HepG2 (cell line): ENCODE results near the gene SLC2A10. TPM values are rescaled to one million over a fixed set of nuclear protein-coding genes. Genes with fewer than 3 reads are reported as not detected.

ENCODE experiments used
- AHDC1 ChIP-seq: sonication (generic); formaldehyde crosslinking; IDR thresholded peaks from 2 replicates; pipeline ENCODE4 v1.5.1; 2020; ENCODE audit warnings: mild to moderate bottlenecking, missing genetic modification reagents, borderline replicate concordance
- ASH2L ChIP-seq: fragments of 300-600, 200-600 bp; sonication (generic); IDR thresholded peaks from 2 replicates; pipeline ENCODE4 v1.7.0; 2017; ENCODE audit warnings: low read depth, mild to moderate bottlenecking, moderate library complexity, mixed read lengths, low read length; ENCODE audit not compliant: insufficient read length
- ELF1 ChIP-seq: sonication (generic); formaldehyde crosslinking; IDR thresholded peaks from 2 replicates; pipeline ENCODE4 v1.4.0; 2020; ENCODE audit warnings: missing genetic modification reagents
- FIP1L1 ChIP-seq: fragments of 200-400 bp; formaldehyde crosslinking; IDR thresholded peaks from 2 replicates; pipeline ENCODE4 v1.6.1; 2018; ENCODE audit warnings: low read depth, mild to moderate bottlenecking, low read length, moderate library complexity, borderline replicate concordance; ENCODE audit not compliant: insufficient read depth
- GTF2F1 ChIP-seq: fragments of 150-350 bp; IDR thresholded peaks from 2 replicates; pipeline ENCODE4 v1.6.1; 2014; ENCODE audit warnings: low read length
- JUND ChIP-seq: sonication (generic); formaldehyde crosslinking; IDR thresholded peaks from 2 replicates; pipeline ENCODE4 v1.8.0; 2022; ENCODE audit warnings: mild to moderate bottlenecking, missing genetic modification reagents
- MLX ChIP-seq: IDR thresholded peaks from 2 replicates; pipeline ENCODE4 v1.6.1; 2016
- NFATC3 ChIP-seq: sonication (generic); formaldehyde crosslinking; IDR thresholded peaks from 2 replicates; pipeline ENCODE4 v1.5.1; 2020; ENCODE audit warnings: mild to moderate bottlenecking, missing genetic modification reagents
- NFE2L1 ChIP-seq: sonication (generic); formaldehyde crosslinking; IDR thresholded peaks from 2 replicates; pipeline ENCODE4 v1.4.0; 2020; ENCODE audit warnings: missing genetic modification reagents, mild to moderate bottlenecking, borderline replicate concordance
- POLR2A ChIP-seq, 2 experiments: IDR thresholded peaks; 2 replicates each; pipeline ENCODE4 v1.6.1; 2011; ENCODE audit warnings: low read depth in 2 of 2, low read length in 2 of 2, mild to moderate bottlenecking in 1 of 2, moderate library complexity in 1 of 2; ENCODE audit not compliant: insufficient read depth in 1 of 2
- RBAK ChIP-seq: sonication (generic); formaldehyde crosslinking; IDR thresholded peaks from 2 replicates; pipeline ENCODE4 v1.5.1; 2020; ENCODE audit warnings: mild to moderate bottlenecking, missing genetic modification reagents
- SNAPC4 ChIP-seq: sonication (generic); formaldehyde crosslinking; IDR thresholded peaks from 2 replicates; pipeline ENCODE4 v1.4.0; 2020; ENCODE audit warnings: mild to moderate bottlenecking, missing genetic modification reagents
- THAP11 ChIP-seq: IDR thresholded peaks from 2 replicates; pipeline ENCODE4 v1.6.1; 2016; ENCODE audit warnings: missing biosample characterization, missing genetic modification reagents
- TP53 ChIP-seq: sonication (generic); formaldehyde crosslinking; conservative IDR thresholded peaks from 2 replicates; pipeline ENCODE4 v1.4.0; 2020; ENCODE audit warnings: missing genetic modification reagents
- ZBTB7B ChIP-seq: sonication (generic); formaldehyde crosslinking; IDR thresholded peaks from 2 replicates; pipeline ENCODE4 v1.4.0; 2020; ENCODE audit warnings: missing genetic modification reagents
- ZFP37 ChIP-seq: sonication (generic); formaldehyde crosslinking; IDR thresholded peaks from 2 replicates; pipeline ENCODE4 v1.4.0; 2020; ENCODE audit warnings: missing genetic modification reagents, borderline replicate concordance
- ZNF510 ChIP-seq: sonication (generic); formaldehyde crosslinking; IDR thresholded peaks from 2 replicates; pipeline ENCODE4 v1.4.0; 2020; ENCODE audit warnings: low read depth, mild to moderate bottlenecking, missing genetic modification reagents
- ZNF747 ChIP-seq: sonication (generic); formaldehyde crosslinking; IDR thresholded peaks from 2 replicates; pipeline ENCODE4 v1.8.1; 2023; ENCODE audit warnings: missing genetic modification reagents, mild to moderate bottlenecking, borderline replicate concordance
- ZNF768 ChIP-seq: sonication (generic); formaldehyde crosslinking; IDR thresholded peaks from 2 replicates; pipeline ENCODE4 v1.4.0; 2020; ENCODE audit warnings: missing genetic modification reagents
- ZNF816 ChIP-seq: sonication (generic); formaldehyde crosslinking; IDR thresholded peaks from 2 replicates; pipeline ENCODE4 v1.8.0; 2022; ENCODE audit warnings: missing genetic modification reagents, mild to moderate bottlenecking, borderline replicate concordance
- ZSCAN22 ChIP-seq: sonication (generic); formaldehyde crosslinking; IDR thresholded peaks from 2 replicates; pipeline ENCODE4 v1.4.0; 2020; ENCODE audit warnings: mild to moderate bottlenecking, missing genetic modification reagents
- polyA plus RNA-seq, 8 experiments: library from polyadenylated mRNA; depleted of rRNA in 3 of 8; stranded (reverse) in 7 of 8; unstranded in 1 of 8; fragments of >200 nt; fragmentation: Illumina TruSeq in 4 of 8; extraction: Trizol in 4 of 8; gene quantifications; 2 replicates each; pipeline versions ENCODE4 v1.2.1 to v1.2.3, GENCODE V29; 2011 to 2016; ENCODE audit warnings: low read depth in 4 of 8, missing spikeins in 1 of 8, mixed read lengths in 1 of 8; ENCODE audit not compliant: insufficient read depth in 1 of 8
- total RNA-seq, 5 experiments: library from RNA; depleted of rRNA; stranded (reverse); fragments of >200 nt; fragmentation: Illumina TruSeq; extraction: Trizol; gene quantifications; 2 replicates each; pipeline ENCODE4 v1.2.3, GENCODE V29; 2016; ENCODE audit warnings: low read depth in 1 of 5

The SLC2A10 gene
- total and polyA plus RNA-seq, 2 of the 13 experiments (the other 11 are each of a cell fraction or from before 2014, with no cell fraction given), result 16.0 to 18.4 TPM

GRCh38 chr20:46689754-46690085 lies 19.7 kb upstream of the SLC2A10 start (continued):
- TF ChIP-seq AHDC1, result peak; percentile 17; the same call in 1 of the 2 replicates
- no peak for TF ChIP-seq SNAPC4 (CRISPR knock-in tag)
- peak; percentile 37; the same call in 1 of the 2 replicates for TF ChIP-seq ZNF816 (CRISPR knock-in tag)
- TF ChIP-seq ZNF510 (CRISPR knock-in tag), result no peak
- TF ChIP-seq ZNF768 (CRISPR knock-in tag), result no peak
- TF ChIP-seq ZSCAN22, result no peak
- TF ChIP-seq JUND (CRISPR knock-in tag), result no peak
- no peak for TF ChIP-seq THAP11 (CRISPR knock-in tag)
- TF ChIP-seq FIP1L1, result no peak
- TF ChIP-seq ASH2L, result no peak
- TF ChIP-seq ZBTB7B, result no peak
- no peak for TF ChIP-seq GTF2F1
- peak; percentile 22 for TF ChIP-seq ELF1 (CRISPR knock-in tag)
- no peak for TF ChIP-seq POLR2A (IDR thresholded peaks at IDR 0.05; ENCODE audit: insufficient read depth in 1 of 2, low read depth in 2 of 2, low read length in 2 of 2)
- TF ChIP-seq MLX (CRISPR knock-in tag), result no peak
- TF ChIP-seq NFATC3, result no peak
- TF ChIP-seq TP53 (CRISPR knock-in tag), result no peak
- peak; percentile 39; the same call in 1 of the 2 replicates for TF ChIP-seq ZNF747 (CRISPR knock-in tag)
- TF ChIP-seq RBAK, result 0 out of 2 replicates have a peak, but pooled peaks have one; percentile 30
- no peak for TF ChIP-seq NFE2L1 (CRISPR knock-in tag)
- TF ChIP-seq ZFP37 (CRISPR knock-in tag), result no peak
